Endothelial cell of umbilical vein (primary cell): ENCODE measurements around the gene CHD9. TPM values are rescaled to one million over a fixed set of nuclear protein-coding genes. Genes with fewer than 3 reads are reported as not detected.

Experiments used
- BruUV-seq: library from RNA; stranded (reverse); fragments of 400-500 nt; replicated peaks from 2 replicates; lab custom pipeline; 2021; lab: Mats Ljungman, UMichigan
- CTCF ChIA-PET: fragments of 300-600, 350-600 bp; sonication (Branson Sonifier 250); formaldehyde crosslinking; loops from one replicate; lab custom pipeline; 2021; ENCODE audit warnings: antibody characterized with exemption, inconsistent platforms; lab: Charles Lee
- POLR2A ChIA-PET: fragments of 300-600, 350-600 bp; sonication (Branson Sonifier 250); formaldehyde crosslinking; loops from one replicate; lab custom pipeline; 2021; ENCODE audit warnings: antibody characterized with exemption, inconsistent platforms; lab: Charles Lee
- DNase-seq: peaks from one replicate; pipeline ENCODE4 v3.0.0-alpha.2; 2011; ENCODE audit warnings: low read depth, low spot score
- FAIRE-seq: peaks from 2 replicates; lab custom pipeline; 2011; peaks lifted over from hg19 to GRCh38; lab: Jason Lieb, UNC
- H2AFZ ChIP-seq: 2 replicates; pipeline ENCODE4 v1.6.0; 2012; ENCODE audit warnings: low read depth, low read length, control low read depth, inconsistent platforms
- H3K27ac ChIP-seq: 2 replicates; pipeline ENCODE4 v1.5.1; 2011; ENCODE audit warnings: low read depth, mild to moderate bottlenecking, control low read depth, low read length, moderate library complexity; ENCODE audit not compliant: insufficient read depth
- H3K27me3 ChIP-seq, 2 experiments: 2 replicates each; pipeline versions ENCODE4 v1.6.0 to v1.6.1; 2011; ENCODE audit warnings: low read length in 2 of 2, mixed read lengths in 1 of 2; ENCODE audit not compliant: control insufficient read depth in 2 of 2, insufficient read depth in 2 of 2
- H3K36me3 ChIP-seq, 2 experiments: 2 replicates in 1 of 2; 3 replicates in 1 of 2; pipeline ENCODE4 v1.5.1; 2011; ENCODE audit warnings: low read length in 2 of 2, mild to moderate bottlenecking in 1 of 2, moderate library complexity in 1 of 2; ENCODE audit not compliant: control insufficient read depth in 2 of 2, insufficient read depth in 2 of 2; ENCODE audit errors: extremely low read depth in 1 of 2
- H3K4me1 ChIP-seq: 3 replicates; pipeline ENCODE4 v1.5.1; 2011; ENCODE audit warnings: mild to moderate bottlenecking, low read length; ENCODE audit not compliant: control insufficient read depth, insufficient read depth; ENCODE audit errors: extremely low read depth
- H3K4me2 ChIP-seq: 2 replicates; pipeline ENCODE4 v1.6.1; 2011; ENCODE audit warnings: low read length, control low read depth, mixed read lengths; ENCODE audit not compliant: insufficient read depth
- H3K4me3 ChIP-seq, 3 experiments: fragments of 200-600 bp in 1 of 3; sonication (generic), shearing (Covaris generic) in 1 of 3; replicated peaks in 1 of 3; 2 replicates each; pipeline ENCODE4 v1.5.1; 2011 to 2016; ENCODE audit warnings: control low read depth in 3 of 3, low read length in 3 of 3, mild to moderate bottlenecking in 2 of 3, inconsistent platforms in 1 of 3, low read depth in 1 of 3, moderate library complexity in 1 of 3; ENCODE audit not compliant: insufficient read depth in 1 of 3
- H3K79me2 ChIP-seq: 2 replicates; pipeline ENCODE4 v1.6.0; 2012; ENCODE audit warnings: low read length, inconsistent platforms; ENCODE audit not compliant: control insufficient read depth, insufficient read depth
- H3K9ac ChIP-seq: replicated peaks from 2 replicates; pipeline ENCODE3; 2011; ENCODE audit warnings: low read length, control low read depth; ENCODE audit not compliant: insufficient read depth; ENCODE audit errors: extremely low read depth
- H3K9me1 ChIP-seq: replicated peaks from 3 replicates; pipeline ENCODE4 v1.6.0; 2011; ENCODE audit warnings: mild to moderate bottlenecking, low read length; ENCODE audit not compliant: control insufficient read depth, insufficient read depth; ENCODE audit errors: extremely low read depth
- H3K9me3 ChIP-seq: replicated peaks from 2 replicates; pipeline ENCODE4 v1.5.1; 2012; ENCODE audit warnings: low read length, inconsistent platforms; ENCODE audit not compliant: control insufficient read depth, insufficient read depth
- H4K20me1 ChIP-seq: replicated peaks from 2 replicates; pipeline ENCODE3; 2011; ENCODE audit warnings: mild to moderate bottlenecking, low read length; ENCODE audit not compliant: control insufficient read depth, insufficient read depth; ENCODE audit errors: extremely low read depth
- CTCF ChIP-seq, 2 donors: IDR thresholded peaks; 1 replicate in 1 of 2; 2 replicates in 1 of 2; pipeline ENCODE4 v1.5.1; 2011; ENCODE audit warnings: low read length in 2 of 2, mild to moderate bottlenecking in 2 of 2, moderate library complexity in 2 of 2, control low read depth in 1 of 2, inconsistent platforms in 1 of 2, low read depth in 1 of 2; ENCODE audit not compliant: insufficient read depth in 1 of 2; ENCODE audit errors: extremely low read depth in 1 of 2
- EZH2 ChIP-seq: IDR thresholded peaks from 2 replicates; pipeline ENCODE4 v1.6.1; 2012; ENCODE audit warnings: borderline replicate concordance, low read depth, mild to moderate bottlenecking, moderate library complexity, low read length, inconsistent platforms; ENCODE audit not compliant: severe bottlenecking
- FOS ChIP-seq: IDR thresholded peaks from 2 replicates; pipeline ENCODE4 v1.6.1; 2011; ENCODE audit warnings: mild to moderate bottlenecking, low read length, moderate library complexity, borderline replicate concordance; ENCODE audit not compliant: insufficient read depth
- GATA2 ChIP-seq: IDR thresholded peaks from 2 replicates; pipeline ENCODE4 v1.7.0; 2011; ENCODE audit warnings: low read depth, mild to moderate bottlenecking, moderate library complexity, mixed read lengths, low read length; ENCODE audit not compliant: insufficient read length, insufficient read depth
- JUN ChIP-seq: IDR thresholded peaks from 2 replicates; pipeline ENCODE4 v1.6.1; 2011; ENCODE audit warnings: borderline replicate concordance, low read depth; ENCODE audit not compliant: insufficient read length, insufficient read depth
- MAX ChIP-seq: IDR thresholded peaks from 2 replicates; pipeline ENCODE4 v1.6.1; 2011; ENCODE audit not compliant: insufficient read depth, insufficient read length
- MYC ChIP-seq: IDR thresholded peaks from one replicate; pipeline ENCODE4 v1.6.1; 2011; ENCODE audit warnings: mild to moderate bottlenecking, low read depth, low read length
- POLR2A ChIP-seq: IDR thresholded peaks from 2 replicates; pipeline ENCODE4 v1.6.1; 2012; ENCODE audit warnings: low read depth, mild to moderate bottlenecking, control low read depth, low read length
- POLR2AphosphoS5 ChIP-seq: IDR thresholded peaks from 2 replicates; pipeline ENCODE4 v1.6.1; 2012; ENCODE audit warnings: low read depth, mild to moderate bottlenecking, control low read depth, low read length, moderate library complexity; ENCODE audit not compliant: insufficient read depth
- dilution Hi-C: fragments of 300-500 bp; cut with MboI; formaldehyde crosslinking; loops from one replicate; pipeline ENCODE4 v1.15.0; 2019; ENCODE audit warnings: low sequenced_read_pairs; ENCODE audit not compliant: extremely low pct_ligation_motif_present
- intact Hi-C: fragments of 100-400 bp; cut with micrococcal nuclease; formaldehyde crosslinking; loops from one replicate; pipeline ENCODE4 v1.10.0; 2022
- polyA plus RNA-seq, 4 experiments: library from polyadenylated mRNA; depleted of rRNA in 3 of 4; stranded (reverse) in 3 of 4; unstranded in 1 of 4; fragments of >200 nt; gene quantifications; 2 replicates each; pipeline versions ENCODE4 v1.2.1 to v1.2.3, GENCODE V29; 2011 to 2012; ENCODE audit warnings: missing spikeins in 1 of 4
- total RNA-seq: library from RNA; stranded (reverse); gene quantifications from 2 replicates; pipeline ENCODE4 v1.2.3, GENCODE V29; 2021

The CHD9 gene
- total and polyA plus RNA-seq, 2 donors (not counting 3 experiments of a cell fraction or from before 2014, with no cell fraction given): 9.9 to 59.2 TPM

GRCh38 chr16:53112015-53112414 is 57.2 kb downstream of the CHD9 start:
- CTCF ChIA-PET: interaction anchor here (0.7 to 2.4 kb wide), 10 partner anchors 13 to 171 kb away, joined by 3 to 8 read pairs (median 4); partner anchors contain the start of gene CHD9

More at GRCh38 chr16:53112015-53112414, 57.2 kb downstream of the CHD9 start:
- H3K9ac ChIP-seq: no peak overlapping the region
- no peaks in the 10 kb centered on the region for H3K9me1 ChIP-seq
- DNase-seq: peak; percentile 23
- no peak overlapping the region for H3K4me3 ChIP-seq
- FAIRE-seq: no peak
- no peaks in the 10 kb centered on the region for H3K27me3 ChIP-seq
- no peak overlapping the region for H2AFZ ChIP-seq
- no TSS peak for BruUV-seq
- H3K36me3 ChIP-seq: no peaks in the 10 kb centered on the region
- H3K9me3 ChIP-seq: no peaks in the 10 kb centered on the region
- H4K20me1 ChIP-seq: no peaks in the 10 kb centered on the region
- H3K4me2 ChIP-seq: no peak overlapping the region
- TF ChIP-seq CTCF (IDR thresholded peaks at IDR 0.05; ENCODE audit: extremely low read depth in 1 of 2, insufficient read depth in 1 of 2, low read depth in 1 of 2, low read length in 2 of 2) (no peak), POLR2A (no peak), MAX (no peak), MYC (no peak), GATA2 (no peak), FOS (no peak), JUN (no peak), POLR2AphosphoS5 (no peak), EZH2 (no peak)
- H3K79me2 ChIP-seq: no peaks in the 10 kb centered on the region
- intact Hi-C loops (no loop called here), dilution Hi-C loops (no loop called here)
- H3K4me1 ChIP-seq: no peaks in the 10 kb centered on the region
- no peak overlapping the region for H3K27ac ChIP-seq
- POLR2A ChIA-PET: no interaction called here
